H9 (cell line): ENCODE results near the gene RRP9. TPM values are rescaled to one million over a fixed set of nuclear protein-coding genes. Genes with fewer than 3 reads are reported as not detected.
A peak's percentile ranks its signal among the peaks of the same experiment; 100 is the strongest.

Experiments
- DNase-seq: peaks from one replicate; pipeline ENCODE4 v3.0.0-alpha.2; 2017
- H2AFZ ChIP-seq: one replicate; pipeline ENCODE4 v1.6.1; 2013; ENCODE audit warnings: mild to moderate bottlenecking, low read length, control low read depth, moderate library complexity
- H2AK5ac ChIP-seq: 2 replicates; pipeline ENCODE4 v1.6.1; 2013; ENCODE audit warnings: low read length, control low read depth, mixed read lengths; ENCODE audit not compliant: insufficient read length
- H2BK120ac ChIP-seq: one replicate; pipeline ENCODE4 v1.6.1; 2013; ENCODE audit warnings: low read depth, mild to moderate bottlenecking, low read length, control low read depth, inconsistent platforms; ENCODE audit not compliant: poor library complexity, severe bottlenecking
- H2BK12ac ChIP-seq: 2 replicates; pipeline ENCODE4 v1.6.1; 2013; ENCODE audit warnings: low read length, control low read depth, mixed read lengths, low read depth; ENCODE audit not compliant: insufficient read length
- H2BK15ac ChIP-seq: 2 replicates; pipeline ENCODE4 v1.6.1; 2013; ENCODE audit warnings: low read depth, low read length, control low read depth
- H2BK20ac ChIP-seq: one replicate; pipeline ENCODE4 v1.6.1; 2013; ENCODE audit warnings: low read depth, mild to moderate bottlenecking, low read length, control low read depth, inconsistent platforms; ENCODE audit not compliant: poor library complexity, severe bottlenecking
- H2BK5ac ChIP-seq: 2 replicates; pipeline ENCODE4 v1.6.1; 2013; ENCODE audit warnings: low read length, control low read depth, mixed read lengths; ENCODE audit not compliant: insufficient read length
- H3K14ac ChIP-seq: 2 replicates; pipeline ENCODE4 v1.6.1; 2013; ENCODE audit warnings: low read length, control low read depth; ENCODE audit not compliant: insufficient read depth
- H3K18ac ChIP-seq: 2 replicates; pipeline ENCODE4 v1.6.1; 2013; ENCODE audit warnings: low read depth, mild to moderate bottlenecking, mixed read lengths, low read length, control low read depth; ENCODE audit not compliant: insufficient read length
- H3K23ac ChIP-seq: 2 replicates; pipeline ENCODE4 v1.6.1; 2013; ENCODE audit warnings: low read length, control low read depth, mixed read lengths, low read depth; ENCODE audit not compliant: insufficient read length
- H3K23me2 ChIP-seq: 2 replicates; pipeline ENCODE4 v1.6.1; 2013; ENCODE audit warnings: low read depth, mild to moderate bottlenecking, mixed read lengths, low read length, control low read depth; ENCODE audit not compliant: insufficient read length, poor library complexity, severe bottlenecking
- H3K27ac ChIP-seq: 2 replicates; pipeline ENCODE4 v1.5.1; 2013; ENCODE audit warnings: low read length, control low read depth, mixed read lengths, low read depth; ENCODE audit not compliant: insufficient read length
- H3K27me3 ChIP-seq: 2 replicates; pipeline ENCODE4 v1.6.1; 2013; ENCODE audit warnings: low read length, control low read depth, inconsistent platforms; ENCODE audit not compliant: insufficient read depth
- H3K4ac ChIP-seq: 2 replicates; pipeline ENCODE4 v1.6.1; 2013; ENCODE audit warnings: low read depth, mild to moderate bottlenecking, control low read depth, inconsistent platforms, low read length, moderate library complexity
- H3K4me1 ChIP-seq: 2 replicates; pipeline ENCODE4 v1.6.1; 2013; ENCODE audit warnings: low read length, control low read depth, inconsistent platforms; ENCODE audit not compliant: insufficient read depth
- H3K4me2 ChIP-seq: 2 replicates; pipeline ENCODE4 v1.6.1; 2013; ENCODE audit warnings: low read length, control low read depth, mixed read lengths; ENCODE audit not compliant: insufficient read length, insufficient read depth
- H3K56ac ChIP-seq: 2 replicates; pipeline ENCODE4 v1.6.1; 2013; ENCODE audit warnings: low read depth, mild to moderate bottlenecking, mixed read lengths, low read length, control low read depth; ENCODE audit not compliant: insufficient read length
- H3K79me1 ChIP-seq: 2 replicates; pipeline ENCODE4 v1.6.1; 2013; ENCODE audit warnings: low read depth, mild to moderate bottlenecking, moderate library complexity, low read length, control low read depth, inconsistent platforms; ENCODE audit not compliant: insufficient read depth, poor library complexity, severe bottlenecking
- H3K79me2 ChIP-seq: 2 replicates; pipeline ENCODE4 v1.6.1; 2013; ENCODE audit warnings: low read length, control low read depth, inconsistent platforms; ENCODE audit not compliant: insufficient read depth
- H3K9ac ChIP-seq: 2 replicates; pipeline ENCODE4 v1.6.1; 2013; ENCODE audit warnings: low read length, control low read depth, mixed read lengths; ENCODE audit not compliant: insufficient read length; ENCODE audit errors: extremely low read depth
- H3K9me3 ChIP-seq: one replicate; pipeline ENCODE4 v1.6.1; 2013; ENCODE audit warnings: low read depth, low read length, inconsistent platforms; ENCODE audit not compliant: control insufficient read depth
- H3T11ph ChIP-seq: one replicate; pipeline ENCODE4 v1.6.1; 2013; ENCODE audit warnings: mild to moderate bottlenecking, low read length, control low read depth, inconsistent platforms
- H4K20me1 ChIP-seq: one replicate; pipeline ENCODE4 v1.6.1; 2013; ENCODE audit not compliant: control insufficient read depth, insufficient read length, insufficient read depth
- H4K5ac ChIP-seq: 2 replicates; pipeline ENCODE4 v1.6.1; 2013; ENCODE audit warnings: low read depth, mild to moderate bottlenecking, mixed read lengths, low read length, control low read depth; ENCODE audit not compliant: insufficient read length
- H4K8ac ChIP-seq: replicated peaks from 2 replicates; pipeline ENCODE4 v1.6.1; 2013; ENCODE audit warnings: low read length, control low read depth, mixed read lengths, low read depth; ENCODE audit not compliant: insufficient read length
- H4K91ac ChIP-seq: 2 replicates; pipeline ENCODE4 v1.6.1; 2013; ENCODE audit warnings: low read depth, mild to moderate bottlenecking, moderate library complexity, mixed read lengths, low read length, control low read depth; ENCODE audit not compliant: insufficient read length
- H3K27ac Mint-ChIP-seq, 3 experiments: 2 replicates in 2 of 3; 3 replicates in 1 of 3; pipeline ENCODE4 v1.8.0; 2020 to 2021; ENCODE audit warnings: mixed read lengths in 3 of 3, mild to moderate bottlenecking in 1 of 3, moderate library complexity in 1 of 3
- H3K27me3 Mint-ChIP-seq: 2 replicates; pipeline ENCODE4 v1.8.0; 2021; ENCODE audit warnings: low read depth, mild to moderate bottlenecking, moderate library complexity, mixed read lengths
- H3K36me3 Mint-ChIP-seq, 3 experiments: 2 replicates in 2 of 3; 3 replicates in 1 of 3; pipeline ENCODE4 v1.8.0; 2020 to 2021; ENCODE audit warnings: low read depth in 3 of 3, mixed read lengths in 3 of 3; ENCODE audit not compliant: insufficient read depth in 1 of 3
- H3K4me1 Mint-ChIP-seq, 2 experiments: 2 replicates each; pipeline ENCODE4 v1.8.0; 2020; ENCODE audit warnings: mixed read lengths in 2 of 2
- H3K4me3 Mint-ChIP-seq, 2 experiments: 2 replicates in 1 of 2; 3 replicates in 1 of 2; pipeline ENCODE4 v1.8.0; 2020 to 2021; ENCODE audit warnings: mild to moderate bottlenecking in 2 of 2, mixed read lengths in 2 of 2, moderate library complexity in 1 of 2
- H3K9me3 Mint-ChIP-seq, 2 experiments: 2 replicates in 1 of 2; 3 replicates in 1 of 2; pipeline ENCODE4 v1.8.0; 2020; ENCODE audit warnings: mild to moderate bottlenecking in 2 of 2, mixed read lengths in 2 of 2, moderate library complexity in 1 of 2
- CTCF ChIP-seq: fragments of 200-600 bp; sonication (generic); conservative IDR thresholded peaks from 3 replicates; pipeline ENCODE4 v1.8.0; 2021; ENCODE audit warnings: antibody characterized with exemption, mild to moderate bottlenecking
- WGBS: extraction: QIAGEN DNeasy Blood & Tissue Kit; methylation state at CpG from one replicate; pipeline ENCODE4 v1.1.7; 2013; ENCODE audit warnings: missing lambda C conversion rate, low lambda C conversion rate, mixed read lengths; ENCODE audit not compliant: insufficient read length; ENCODE audit errors: extremely low coverage; 5-methylcytosine and 5-hydroxymethylcytosine counted together
- long read RNA-seq: library from polyadenylated mRNA; unstranded; transcript quantifications from one replicate; pipeline ENCODE4 v2.0.0, GENCODE V29; 2020
- total RNA-seq: library from RNA; stranded (reverse); gene quantifications from 2 replicates; pipeline ENCODE4 v1.2.1, GENCODE V29; 2021

The RRP9 gene
- 64.0 and 67.1 TPM in 2 replicates for total RNA-seq
- long read RNA-seq, transcript RRP9-201 (15 exons, 1,578 nt): major isoform, 454 of 599 reads
- long read RNA-seq, partial matches to known transcripts: 21 of 599 reads
- long read RNA-seq, other reads (novel, unspliced or antisense): 124 of 599 reads

GRCh38 chr3:51941798-51942602 lies at the start of gene RRP9, which contains the start of gene PARP3:
TSS of gene RRP9 (minus strand) at chr3:51941904. CDS start at chr3:51941867, 37 bp downstream.
TSS of gene PARP3 (plus strand) at chr3:51942363. CDS start at chr3:51943356, 993 bp downstream.
- H3K27ac Mint-ChIP-seq: peak within 1 kb of the TSS; percentile 17 to 71 (median 19); a peak in 2 of 7 replicates

More at GRCh38 chr3:51941798-51942602, at the start of gene RRP9, which contains the start of gene PARP3:
- DNase-seq: peak; percentile 100
- Mint-ChIP-seq H3K27me3 (peaks cover 44% of the 10 kb centered on the region), H3K9me3 (no peaks in the 10 kb centered on the region; a peak in 1 of 5 replicates), H3K4me3 (peak within 1 kb of the TSS; percentile 87 to 93), H3K4me1 (peaks cover 17 to 18% of the 10 kb centered on the region in 2 experiments), H3K36me3 (peaks cover 21 to 35% (median 32%) of the 10 kb centered on the region in 3 experiments; a peak in 6 of 7 replicates)
- peaks cover 16% of the 10 kb centered on the region for H3K23me2 ChIP-seq
- no peaks in the 10 kb centered on the region for H4K20me1 ChIP-seq
- H2AFZ ChIP-seq: no peak within 1 kb of the TSS
- H3K9me3 ChIP-seq: no peaks in the 10 kb centered on the region
- peak; percentile 100 for TF ChIP-seq CTCF
- no peak within 1 kb of the TSS for H4K5ac ChIP-seq
- H3K56ac ChIP-seq: no peak within 1 kb of the TSS
- H2BK5ac ChIP-seq: no peak within 1 kb of the TSS
- peak within 1 kb of the TSS; percentile 87 for H3K4me2 ChIP-seq
- no peak within 1 kb of the TSS for H4K91ac ChIP-seq
- H3K18ac ChIP-seq: peak within 1 kb of the TSS; percentile 12
- no peak within 1 kb of the TSS for H3K14ac ChIP-seq
- no peak within 1 kb of the TSS for H2AK5ac ChIP-seq
- H3K79me2 ChIP-seq: peaks cover 10% of the 10 kb centered on the region
- H3K27me3 ChIP-seq: no peaks in the 10 kb centered on the region
- H3K9ac ChIP-seq: peak within 1 kb of the TSS; percentile 65
- H3K4ac ChIP-seq: no peak within 1 kb of the TSS
- H2BK15ac ChIP-seq: no peak within 1 kb of the TSS
- H3K79me1 ChIP-seq: peaks cover 14% of the 10 kb centered on the region
- H3T11ph ChIP-seq: no peak within 1 kb of the TSS
- H4K8ac ChIP-seq: no peak within 1 kb of the TSS
- H3K27ac ChIP-seq: no peak within 1 kb of the TSS
- no peak within 1 kb of the TSS for H2BK12ac ChIP-seq
- no peak within 1 kb of the TSS for H2BK120ac ChIP-seq
- 0 out of 2 replicates have a peak, but pooled peaks cover 2% of the 10 kb centered on the region for H3K4me1 ChIP-seq
- WGBS: no CpG with 5 or more reads among the region's 67 CpGs
- H3K23ac ChIP-seq: no peak within 1 kb of the TSS
- H2BK20ac ChIP-seq: no peak within 1 kb of the TSS
